Activated T-cell treated with anti-CD3 and anti-CD28 coated beads for 1 hour (primary cell): Measurements from ENCODE around the gene VCL.
A peak's percentile ranks its signal among the peaks of the same experiment; 100 is the strongest.

Experiments
- DNase-seq: peaks from one replicate; pipeline ENCODE4 v3.0.0-alpha.2; 2020; ENCODE audit warnings: low read depth

Gene VCL

DNA sequence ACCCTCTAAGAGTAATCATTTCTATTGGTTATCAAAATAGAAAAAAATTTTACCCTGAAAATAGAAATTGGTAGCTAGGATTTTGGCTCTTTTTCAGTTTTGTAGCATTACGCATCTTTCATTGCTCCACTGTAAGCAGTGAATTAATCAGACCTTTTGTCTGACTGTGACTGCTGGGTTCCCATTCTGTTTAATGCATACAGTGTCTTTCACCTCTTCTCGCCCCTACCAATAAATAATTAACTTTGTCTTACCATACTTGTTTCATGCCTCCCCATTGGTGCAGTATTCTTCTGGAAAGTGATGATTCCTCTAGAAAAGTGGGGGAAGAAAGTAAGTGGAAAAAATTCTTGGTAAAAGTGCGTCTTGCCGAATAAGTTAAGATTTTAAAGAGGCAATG lies 79.5 kb downstream of the VCL start:
- no peak for DNase-seq

DNA sequence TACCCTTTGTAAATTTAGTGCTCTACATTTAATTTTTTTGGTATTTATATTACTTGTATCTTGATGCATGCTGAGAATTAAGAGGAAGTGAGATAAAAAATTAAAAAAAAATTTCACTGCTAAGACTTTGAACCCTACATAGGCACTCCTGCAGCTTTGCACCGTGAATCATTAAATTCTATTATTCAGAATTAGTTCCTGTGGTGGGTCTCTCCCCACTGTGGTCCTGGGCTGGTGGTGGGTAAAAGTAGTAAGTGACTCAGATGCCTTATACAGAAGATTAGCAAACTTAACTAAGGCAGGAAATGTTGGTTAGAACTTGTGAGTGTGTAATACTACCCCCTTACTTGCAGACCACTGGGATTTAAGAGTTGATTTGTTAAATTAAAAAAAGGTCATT lies 80.1 kb downstream of the VCL start:
- no peak for DNase-seq

DNA sequence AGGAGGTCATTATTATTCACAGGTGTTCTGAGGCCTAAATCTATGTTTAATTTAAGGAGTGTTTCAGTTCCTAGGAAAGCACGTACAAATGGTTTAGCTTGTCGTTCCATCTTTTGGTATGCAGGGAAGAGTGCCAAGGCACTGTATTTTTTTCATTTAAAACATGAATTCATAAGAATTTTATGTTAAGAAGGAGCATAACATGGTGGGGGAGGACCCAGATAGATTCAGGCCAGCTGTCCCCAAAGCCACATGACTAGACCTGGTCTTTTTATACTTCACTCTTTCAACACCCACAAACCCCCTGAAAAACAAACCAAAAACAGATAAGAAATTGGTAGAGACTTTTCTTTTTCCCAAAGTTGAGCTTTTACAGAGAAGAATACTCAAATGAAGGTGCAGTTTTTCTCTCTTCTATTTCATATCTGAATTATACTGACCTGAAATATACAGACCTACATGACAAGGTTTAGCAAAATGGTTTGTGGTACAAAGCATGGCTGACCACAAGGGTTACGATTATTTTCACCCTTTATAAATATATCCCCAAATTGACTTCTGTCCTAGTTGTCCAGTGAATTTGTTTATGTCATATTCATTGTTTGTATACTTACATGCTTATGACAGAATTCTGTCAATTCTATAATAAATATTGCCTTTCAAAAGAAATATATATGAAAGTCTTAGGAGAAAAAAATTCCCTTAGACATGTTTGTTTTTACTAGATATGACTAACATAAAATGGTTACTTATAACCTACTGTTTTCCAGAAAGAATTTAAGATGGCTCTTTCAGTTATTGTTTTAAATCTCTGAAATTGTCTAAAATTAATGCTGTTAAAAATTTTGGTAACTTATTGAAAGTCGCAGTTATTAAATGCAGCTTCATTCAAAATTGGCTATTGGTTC lies 81.4 kb downstream of the VCL start:
- no peak for DNase-seq

GRCh38 chr10:74079936-74080590 lies 82.1 kb downstream of the VCL start:
- no peak for DNase-seq

DNA sequence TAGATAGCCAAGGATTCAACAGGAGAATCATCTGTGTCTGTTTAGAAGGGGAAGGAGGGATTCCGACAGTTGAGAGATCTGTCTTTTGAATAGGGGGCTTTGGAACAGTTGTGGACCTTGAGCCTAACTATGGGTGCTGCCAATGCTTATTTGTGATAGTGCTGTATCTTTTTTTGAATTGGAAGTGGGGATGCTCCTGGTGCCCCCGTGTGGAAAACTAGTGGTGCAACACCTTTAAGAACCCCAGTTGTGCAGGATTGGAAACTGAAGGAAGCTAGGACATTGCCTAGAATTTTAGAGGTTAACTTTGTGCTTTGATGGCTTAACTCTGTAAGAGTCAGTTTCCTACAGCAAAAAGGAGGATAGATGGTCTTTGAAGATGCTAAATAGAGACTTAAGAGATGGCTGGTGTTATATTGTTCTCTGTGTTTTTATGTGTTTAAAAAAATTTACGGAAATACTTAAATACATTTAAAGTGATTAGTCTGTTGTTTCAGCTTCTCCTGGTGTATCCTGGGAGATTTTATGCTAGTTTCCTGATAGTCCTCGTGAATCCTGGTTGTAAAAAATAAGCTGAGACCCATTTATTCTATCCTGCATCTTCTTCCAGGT lies 83.4 kb downstream of the VCL start:
- peak; percentile 26 for DNase-seq

GRCh38 chr10:74081941-74082718 lies 84.2 kb downstream of the VCL start:
- no peak for DNase-seq

- no peak for DNase-seq
Observed at GRCh38 chr10:74083304-74083703, 85.4 kb downstream of the VCL start.

GRCh38 chr10:74084955-74085354 lies 87.0 kb downstream of the VCL start:
- no peak for DNase-seq

DNA sequence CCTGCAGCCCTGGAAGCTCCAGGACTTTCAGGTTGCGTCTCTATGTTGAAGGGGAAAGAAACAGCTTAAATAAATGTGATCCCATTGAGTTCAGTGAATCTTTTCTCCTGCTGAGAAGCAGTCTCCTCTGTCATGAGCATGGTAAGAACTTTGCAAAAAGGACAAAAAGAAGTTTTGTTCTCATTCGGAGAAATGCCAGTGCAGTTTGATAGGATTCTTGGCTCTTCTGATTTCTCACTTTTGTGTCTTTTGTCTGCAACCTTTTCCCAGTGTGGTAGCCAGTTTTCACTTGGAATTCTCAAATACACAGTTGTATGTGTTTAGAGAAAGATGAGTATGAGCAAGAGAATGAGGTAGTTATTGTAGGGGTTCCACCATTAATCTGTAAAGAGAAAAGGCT lies 88.4 kb downstream of the VCL start:
- no peak for DNase-seq

DNA sequence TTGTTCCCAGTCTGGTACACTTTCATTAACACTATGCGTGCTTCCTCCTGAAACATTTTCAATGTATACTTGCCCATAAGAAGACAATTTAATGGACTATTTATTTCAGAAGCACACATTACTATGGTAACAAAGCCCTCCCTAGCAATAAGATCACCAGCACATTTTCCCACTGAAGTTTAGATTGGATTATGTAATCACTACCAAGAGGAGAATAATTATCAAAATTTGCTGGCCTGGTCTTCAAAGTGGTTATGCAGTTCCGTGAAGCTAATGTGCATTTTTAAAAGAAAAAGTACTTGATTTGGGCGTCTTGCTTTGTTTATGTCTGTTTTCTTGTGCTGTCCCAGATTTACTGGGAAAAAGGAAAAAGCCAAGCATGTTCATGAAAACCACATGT lies 90.8 kb downstream of the VCL start:
- no peak for DNase-seq

DNA sequence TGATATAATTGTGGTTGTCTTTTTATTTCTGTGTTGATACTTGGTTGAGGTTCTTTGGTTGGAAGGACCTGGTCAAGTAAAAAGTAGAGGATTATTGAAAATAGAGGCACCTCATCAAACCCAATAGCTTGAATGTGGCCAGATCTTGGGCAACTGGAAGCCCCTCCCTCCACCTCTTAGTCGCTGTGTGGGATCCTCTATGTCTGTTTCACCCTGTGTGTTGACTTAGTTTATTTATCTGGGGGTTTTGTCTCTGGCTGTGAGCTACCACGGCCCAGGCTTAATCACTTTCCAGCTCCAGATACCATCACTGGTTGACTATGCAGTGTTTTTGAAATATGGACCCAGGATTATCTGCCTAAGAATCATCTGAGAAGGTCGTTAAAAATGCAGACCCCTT lies 94.5 kb downstream of the VCL start:
- no peak for DNase-seq

DNA sequence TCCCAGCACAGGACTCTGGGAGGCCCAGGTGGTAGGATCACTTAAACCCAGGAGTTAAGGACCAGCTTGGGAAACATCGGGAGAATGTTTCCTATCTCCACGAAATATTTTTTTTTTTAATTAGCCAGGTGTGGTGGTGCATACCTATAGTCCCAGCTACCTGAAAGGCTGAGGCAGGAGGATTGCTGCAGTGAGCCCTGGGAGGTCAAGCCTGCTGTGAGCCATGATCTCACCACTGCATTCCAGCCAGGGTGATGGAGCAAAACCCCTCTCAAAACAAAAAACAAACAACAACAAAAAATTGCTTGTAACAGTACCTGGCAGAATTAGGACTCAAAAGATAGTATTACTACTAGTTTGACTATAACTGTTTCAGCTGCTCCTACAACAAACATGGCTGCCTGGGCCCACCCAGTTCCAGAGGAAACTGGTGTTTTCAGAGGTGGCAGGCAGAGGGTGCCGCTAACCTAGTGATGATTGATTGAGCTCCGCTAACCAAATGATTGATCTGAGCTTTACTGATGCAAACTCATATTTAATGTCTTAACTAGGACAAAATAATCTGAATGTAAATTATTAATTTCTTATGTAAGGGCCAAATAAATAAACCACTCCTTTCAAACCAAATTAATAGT lies 95.7 kb downstream of the VCL start:
- no peak for DNase-seq

DNA sequence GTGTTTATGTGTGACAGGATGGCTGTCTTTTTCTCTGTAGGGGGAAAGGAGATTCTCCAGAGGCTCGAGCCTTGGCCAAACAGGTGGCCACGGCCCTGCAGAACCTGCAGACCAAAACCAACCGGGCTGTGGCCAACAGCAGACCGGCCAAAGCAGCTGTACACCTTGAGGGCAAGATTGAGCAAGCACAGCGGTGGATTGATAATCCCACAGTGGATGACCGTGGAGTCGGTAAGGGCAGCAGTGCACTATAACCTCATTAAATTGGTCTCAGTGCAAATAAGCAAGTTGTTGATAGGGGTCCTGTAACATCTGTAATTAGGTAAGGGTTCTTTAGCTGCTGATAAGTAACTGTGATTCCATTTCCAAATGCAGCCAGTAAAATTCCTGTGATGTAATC lies 96.3 kb downstream of the VCL start:
- no peak for DNase-seq

- DNase-seq: no peak
Observed at GRCh38 chr10:74096777-74097176, 98.9 kb downstream of the VCL start.

DNA sequence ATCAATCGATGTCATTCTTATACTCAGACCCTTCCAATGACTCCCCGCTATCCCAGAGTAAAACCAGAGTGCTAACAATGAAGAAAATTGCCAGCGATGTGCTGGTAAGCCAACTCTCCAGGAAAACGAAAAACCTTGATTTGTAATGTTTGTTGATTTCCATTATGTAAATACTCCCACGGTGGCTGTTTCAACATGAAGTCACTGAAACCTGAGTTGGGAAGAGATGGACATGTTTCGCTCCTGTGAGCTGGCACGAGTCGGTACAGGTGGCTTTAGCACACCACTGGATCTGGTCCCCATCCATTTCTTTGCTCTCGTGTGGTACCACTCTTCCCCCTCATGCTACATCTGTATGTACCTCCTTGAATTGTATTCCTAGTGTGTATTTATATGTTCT lies 99.9 kb downstream of the VCL start:
- DNase-seq: no peak

DNA sequence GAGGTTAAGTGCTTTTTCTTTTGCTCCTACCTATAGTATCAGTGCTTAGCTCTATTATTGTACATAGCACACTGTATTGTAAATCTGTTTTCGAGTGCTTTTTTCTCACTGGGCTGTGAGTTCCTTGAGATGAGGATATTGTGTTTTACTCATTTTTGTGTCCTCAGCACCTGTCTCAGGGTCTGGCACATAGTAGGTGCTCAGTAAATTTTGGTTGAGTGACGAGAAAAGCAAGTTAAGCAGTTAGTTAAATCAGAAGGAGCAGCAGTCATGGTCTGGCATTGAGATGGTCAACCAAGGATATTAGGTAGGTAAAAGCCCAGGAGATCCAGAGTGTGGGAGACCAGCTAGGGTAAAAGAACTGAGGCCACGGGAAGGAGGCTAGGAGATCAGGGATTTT lies 101.5 kb downstream of the VCL start:
- DNase-seq: no peak

- no peak for DNase-seq
Observed at GRCh38 chr10:74099836-74100235, 101.9 kb downstream of the VCL start.

DNA sequence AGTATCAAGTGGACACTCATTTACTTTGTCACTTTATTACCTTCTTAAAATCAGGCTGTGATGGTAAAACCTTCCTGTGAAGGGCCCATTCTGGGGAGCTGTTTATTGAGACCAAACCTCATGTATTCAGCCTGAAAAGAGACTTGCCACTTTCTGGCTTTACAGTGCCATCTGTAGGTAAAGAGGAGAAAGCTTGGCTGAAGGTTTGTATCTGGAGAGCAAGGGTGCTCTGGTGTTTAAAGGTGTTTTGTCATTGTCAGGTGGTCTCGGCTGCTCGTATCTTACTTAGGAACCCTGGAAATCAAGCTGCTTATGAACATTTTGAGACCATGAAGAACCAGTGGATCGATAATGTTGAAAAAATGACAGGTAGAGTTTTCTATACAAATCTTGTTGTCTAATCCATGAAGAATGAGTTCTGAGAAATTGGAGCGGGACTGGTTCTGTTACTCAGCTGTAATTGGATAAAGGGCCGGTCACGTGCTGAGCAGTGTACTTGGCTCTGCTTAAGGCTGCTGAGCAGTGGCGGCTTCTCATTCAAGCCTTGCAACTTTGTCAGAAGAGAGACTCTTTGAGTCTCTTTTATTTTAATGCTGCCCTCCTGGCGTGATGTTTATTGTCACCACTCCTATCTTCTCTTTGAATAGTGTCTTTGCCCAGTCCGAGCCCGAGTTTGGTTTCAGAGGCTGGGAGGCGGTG lies 105.8 kb downstream of the VCL start:
- DNase-seq: no peak

- no peak for DNase-seq
Observed at GRCh38 chr10:74104480-74104879, 106.6 kb downstream of the VCL start.

DNA sequence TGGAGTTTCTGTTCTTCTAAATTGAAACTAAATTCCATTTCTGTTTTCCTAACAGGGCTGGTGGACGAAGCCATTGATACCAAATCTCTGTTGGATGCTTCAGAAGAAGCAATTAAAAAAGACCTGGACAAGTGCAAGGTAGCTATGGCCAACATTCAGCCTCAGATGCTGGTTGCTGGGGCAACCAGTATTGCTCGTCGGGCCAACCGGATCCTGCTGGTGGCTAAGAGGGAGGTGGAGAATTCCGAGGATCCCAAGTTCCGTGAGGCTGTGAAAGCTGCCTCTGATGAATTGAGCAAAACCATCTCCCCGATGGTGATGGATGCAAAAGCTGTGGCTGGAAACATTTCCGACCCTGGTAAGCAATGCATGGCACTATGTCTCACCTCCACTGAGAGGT lies 107.1 kb downstream of the VCL start:
- no peak for DNase-seq

DNA sequence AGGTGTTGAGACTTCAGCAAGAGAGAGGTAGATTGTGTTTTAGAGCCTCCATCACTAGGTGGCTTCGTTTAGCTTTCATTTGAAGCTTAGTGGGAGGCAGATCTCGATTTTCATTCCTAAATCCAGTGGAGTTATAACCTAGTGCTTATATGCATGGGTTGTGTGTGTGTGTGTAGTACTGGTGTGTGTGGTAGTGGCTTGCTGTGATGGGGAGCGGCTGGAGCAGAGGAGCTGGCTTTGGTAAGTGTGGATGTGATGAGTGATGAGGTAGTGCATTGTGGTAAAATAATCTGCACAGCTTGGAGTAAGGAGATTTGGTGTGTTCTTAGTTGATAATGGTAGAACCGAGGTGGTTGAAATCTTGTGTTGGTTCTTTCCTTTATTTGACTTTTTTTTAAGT lies 109.5 kb downstream of the VCL start:
- DNase-seq: no peak
